ENCODE results near the gene TMEM132E. TPM values are rescaled to one million over a fixed set of nuclear protein-coding genes. Genes with fewer than 3 reads are reported as not detected.

The TMEM132E gene
- total and polyA plus RNA-seq, 10 of the 15 experiments (the other 5 are each of a cell fraction or from before 2014, with no cell fraction given) = not detected

DNA sequence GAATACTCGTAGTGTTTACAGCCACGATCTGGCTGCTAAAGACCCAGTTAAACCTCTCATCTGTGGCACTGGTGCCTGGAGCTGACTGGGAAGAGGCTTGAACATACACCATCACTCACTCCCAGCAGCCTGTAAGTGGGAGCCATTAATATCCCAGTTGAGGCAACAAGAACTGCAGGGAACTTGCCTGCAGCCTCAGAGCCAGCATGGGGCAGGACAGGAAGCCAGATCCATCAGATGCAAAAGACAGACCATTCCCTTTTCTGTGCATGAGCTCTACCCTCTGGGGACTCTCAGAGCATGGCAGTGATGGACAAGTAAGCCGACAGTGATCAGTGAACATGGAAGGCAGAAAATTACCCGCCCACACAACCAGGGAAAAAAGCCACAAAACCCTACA lies 91.8 kb downstream of the TMEM132E start (continued):
- TF ChIP-seq, protein P1, sequence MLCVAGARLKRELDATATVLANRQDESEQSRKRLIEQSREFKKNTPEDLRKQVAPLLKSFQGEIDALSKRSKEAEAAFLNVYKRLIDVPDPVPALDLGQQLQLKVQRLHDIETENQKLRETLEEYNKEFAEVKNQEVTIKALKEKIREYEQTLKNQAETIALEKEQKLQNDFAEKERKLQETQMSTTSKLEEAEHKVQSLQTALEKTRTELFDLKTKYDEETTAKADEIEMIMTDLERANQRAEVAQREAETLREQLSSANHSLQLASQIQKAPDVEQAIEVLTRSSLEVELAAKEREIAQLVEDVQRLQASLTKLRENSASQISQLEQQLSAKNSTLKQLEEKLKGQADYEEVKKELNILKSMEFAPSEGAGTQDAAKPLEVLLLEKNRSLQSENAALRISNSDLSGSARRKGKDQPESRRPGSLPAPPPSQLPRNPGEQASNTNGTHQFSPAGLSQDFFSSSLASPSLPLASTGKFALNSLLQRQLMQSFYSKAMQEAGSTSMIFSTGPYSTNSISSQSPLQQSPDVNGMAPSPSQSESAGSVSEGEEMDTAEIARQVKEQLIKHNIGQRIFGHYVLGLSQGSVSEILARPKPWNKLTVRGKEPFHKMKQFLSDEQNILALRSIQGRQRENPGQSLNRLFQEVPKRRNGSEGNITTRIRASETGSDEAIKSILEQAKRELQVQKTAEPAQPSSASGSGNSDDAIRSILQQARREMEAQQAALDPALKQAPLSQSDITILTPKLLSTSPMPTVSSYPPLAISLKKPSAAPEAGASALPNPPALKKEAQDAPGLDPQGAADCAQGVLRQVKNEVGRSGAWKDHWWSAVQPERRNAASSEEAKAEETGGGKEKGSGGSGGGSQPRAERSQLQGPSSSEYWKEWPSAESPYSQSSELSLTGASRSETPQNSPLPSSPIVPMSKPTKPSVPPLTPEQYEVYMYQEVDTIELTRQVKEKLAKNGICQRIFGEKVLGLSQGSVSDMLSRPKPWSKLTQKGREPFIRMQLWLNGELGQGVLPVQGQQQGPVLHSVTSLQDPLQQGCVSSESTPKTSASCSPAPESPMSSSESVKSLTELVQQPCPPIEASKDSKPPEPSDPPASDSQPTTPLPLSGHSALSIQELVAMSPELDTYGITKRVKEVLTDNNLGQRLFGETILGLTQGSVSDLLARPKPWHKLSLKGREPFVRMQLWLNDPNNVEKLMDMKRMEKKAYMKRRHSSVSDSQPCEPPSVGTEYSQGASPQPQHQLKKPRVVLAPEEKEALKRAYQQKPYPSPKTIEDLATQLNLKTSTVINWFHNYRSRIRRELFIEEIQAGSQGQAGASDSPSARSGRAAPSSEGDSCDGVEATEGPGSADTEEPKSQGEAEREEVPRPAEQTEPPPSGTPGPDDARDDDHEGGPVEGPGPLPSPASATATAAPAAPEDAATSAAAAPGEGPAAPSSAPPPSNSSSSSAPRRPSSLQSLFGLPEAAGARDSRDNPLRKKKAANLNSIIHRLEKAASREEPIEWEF (IDR thresholded peaks at IDR 0.05; ENCODE audit: insufficient replicate concordance, low read depth, low read length) = no peak
- no peak for TF ChIP-seq SMAD1 (IDR thresholded peaks at IDR 0.05; ENCODE audit: low read depth, partially characterized antibody)
- no peak for TF ChIP-seq ZBTB11 (CRISPR knock-in tag; IDR thresholded peaks at IDR 0.05)
- TF ChIP-seq CHD4 (IDR thresholded peaks at IDR 0.05) = no peak
- no peak for TF ChIP-seq YBX1 (IDR thresholded peaks at IDR 0.05)
- TF ChIP-seq, protein P2, sequence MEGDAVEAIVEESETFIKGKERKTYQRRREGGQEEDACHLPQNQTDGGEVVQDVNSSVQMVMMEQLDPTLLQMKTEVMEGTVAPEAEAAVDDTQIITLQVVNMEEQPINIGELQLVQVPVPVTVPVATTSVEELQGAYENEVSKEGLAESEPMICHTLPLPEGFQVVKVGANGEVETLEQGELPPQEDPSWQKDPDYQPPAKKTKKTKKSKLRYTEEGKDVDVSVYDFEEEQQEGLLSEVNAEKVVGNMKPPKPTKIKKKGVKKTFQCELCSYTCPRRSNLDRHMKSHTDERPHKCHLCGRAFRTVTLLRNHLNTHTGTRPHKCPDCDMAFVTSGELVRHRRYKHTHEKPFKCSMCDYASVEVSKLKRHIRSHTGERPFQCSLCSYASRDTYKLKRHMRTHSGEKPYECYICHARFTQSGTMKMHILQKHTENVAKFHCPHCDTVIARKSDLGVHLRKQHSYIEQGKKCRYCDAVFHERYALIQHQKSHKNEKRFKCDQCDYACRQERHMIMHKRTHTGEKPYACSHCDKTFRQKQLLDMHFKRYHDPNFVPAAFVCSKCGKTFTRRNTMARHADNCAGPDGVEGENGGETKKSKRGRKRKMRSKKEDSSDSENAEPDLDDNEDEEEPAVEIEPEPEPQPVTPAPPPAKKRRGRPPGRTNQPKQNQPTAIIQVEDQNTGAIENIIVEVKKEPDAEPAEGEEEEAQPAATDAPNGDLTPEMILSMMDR (IDR thresholded peaks at IDR 0.05 in 2 of 3, conservative IDR thresholded peaks at IDR 0.05 in 1 of 3; ENCODE audit: control insufficient read depth in 2 of 3, extremely low read depth in 1 of 3, insufficient read depth in 1 of 3, low read depth in 3 of 3, low read length in 3 of 3) = no peak
- TF ChIP-seq TARDBP (IDR thresholded peaks at IDR 0.05; ENCODE audit: borderline replicate concordance) = no peak
- TF ChIP-seq, protein P3, sequence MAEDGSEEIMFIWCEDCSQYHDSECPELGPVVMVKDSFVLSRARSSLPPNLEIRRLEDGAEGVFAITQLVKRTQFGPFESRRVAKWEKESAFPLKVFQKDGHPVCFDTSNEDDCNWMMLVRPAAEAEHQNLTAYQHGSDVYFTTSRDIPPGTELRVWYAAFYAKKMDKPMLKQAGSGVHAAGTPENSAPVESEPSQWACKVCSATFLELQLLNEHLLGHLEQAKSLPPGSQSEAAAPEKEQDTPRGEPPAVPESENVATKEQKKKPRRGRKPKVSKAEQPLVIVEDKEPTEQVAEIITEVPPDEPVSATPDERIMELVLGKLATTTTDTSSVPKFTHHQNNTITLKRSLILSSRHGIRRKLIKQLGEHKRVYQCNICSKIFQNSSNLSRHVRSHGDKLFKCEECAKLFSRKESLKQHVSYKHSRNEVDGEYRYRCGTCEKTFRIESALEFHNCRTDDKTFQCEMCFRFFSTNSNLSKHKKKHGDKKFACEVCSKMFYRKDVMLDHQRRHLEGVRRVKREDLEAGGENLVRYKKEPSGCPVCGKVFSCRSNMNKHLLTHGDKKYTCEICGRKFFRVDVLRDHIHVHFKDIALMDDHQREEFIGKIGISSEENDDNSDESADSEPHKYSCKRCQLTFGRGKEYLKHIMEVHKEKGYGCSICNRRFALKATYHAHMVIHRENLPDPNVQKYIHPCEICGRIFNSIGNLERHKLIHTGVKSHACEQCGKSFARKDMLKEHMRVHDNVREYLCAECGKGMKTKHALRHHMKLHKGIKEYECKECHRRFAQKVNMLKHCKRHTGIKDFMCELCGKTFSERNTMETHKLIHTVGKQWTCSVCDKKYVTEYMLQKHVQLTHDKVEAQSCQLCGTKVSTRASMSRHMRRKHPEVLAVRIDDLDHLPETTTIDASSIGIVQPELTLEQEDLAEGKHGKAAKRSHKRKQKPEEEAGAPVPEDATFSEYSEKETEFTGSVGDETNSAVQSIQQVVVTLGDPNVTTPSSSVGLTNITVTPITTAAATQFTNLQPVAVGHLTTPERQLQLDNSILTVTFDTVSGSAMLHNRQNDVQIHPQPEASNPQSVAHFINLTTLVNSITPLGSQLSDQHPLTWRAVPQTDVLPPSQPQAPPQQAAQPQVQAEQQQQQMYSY (CRISPR knock-in tag; IDR thresholded peaks at IDR 0.05) = no peak
- TF ChIP-seq SMARCA5 (IDR thresholded peaks at IDR 0.05) = no peak
- TF ChIP-seq CBFB (IDR thresholded peaks at IDR 0.05; ENCODE audit: low read depth) = no peak
- TF ChIP-seq NR2C1 (IDR thresholded peaks at IDR 0.05) = no peak

Data from GM12878 (cell line).